Aorta (tissue), 4 donors: ENCODE results near the gene TUBA3D. TPM values are rescaled to one million over a fixed set of nuclear protein-coding genes. Genes with fewer than 3 reads are reported as not detected.

ENCODE experiments used
- microRNA-seq, 2 donors: library from miRNA; unstranded; fragments of <30 nt; microRNA quantifications; one replicate each; pipeline ENCODE4 v1.2.0, GENCODE V29; 2020
- polyA plus RNA-seq, 2 donors: library from polyadenylated mRNA; stranded (reverse); fragments of 200-250 nt; gene quantifications; one replicate each; pipeline ENCODE4 v1.2.3, GENCODE V29; 2013
- total RNA-seq, 2 donors: library from RNA; stranded (reverse); fragmentation: NEBNext Ultra II Directional; extraction: Animal tissue kit (Norgen Biotek cat#: 25700); gene quantifications; one replicate each; pipeline ENCODE4 v1.2.1, GENCODE V29; 2021
- donor health status: healthy with polysubstance abuse.
- donor health status: Bipolar disorder and iron deficiency.
- donor health status: DM: no; HTN: no; CAD: no.
- donor health status: DM: yes; HTN: yes; CAD: no.

The TUBA3D gene
- total and polyA plus RNA-seq, 4 donors, result 1.9 TPM; not detected in 3

Small RNA genes lying within 50 kb of the gene (microRNA-seq; reads per million reads assigned to microRNA genes)
- gene MIR4784, result 0 to 0.99 reads per million in 2 donors

Other genes with a start within 250 kb of the TUBA3D start
- gene RAB6D, start 112.0 kb upstream of the TUBA3D start, total RNA-seq, result not detected
- not detected for gene RAB6D, start 112.0 kb upstream of the TUBA3D start, polyA plus RNA-seq
- gene MZT2A, start 16.3 kb downstream of the TUBA3D start, total RNA-seq, result 10 to 100 TPM; 43.3 to 59.8 TPM
- 10 to 100 TPM; 44.8 to 70.9 TPM for gene MZT2A, start 16.3 kb downstream of the TUBA3D start, polyA plus RNA-seq
- gene CCDC74A, start 51.8 kb downstream of the TUBA3D start, total RNA-seq, result 1 to 10 TPM; 1.4 to 5.3 TPM
- 10 to 100 TPM in 1 of 2 donors, 1 to 10 TPM in 1; 3.3 to 11.3 TPM for gene CCDC74A, start 51.8 kb downstream of the TUBA3D start, polyA plus RNA-seq